Kidney tubule cell (primary cell): ENCODE data around the gene CHCHD3.
"Not testable (repeated sequence)": the region's sequence is repeated elsewhere in the genome, so short reads cannot be mapped to it uniquely, and the experiment has no call there.

Source experiments
- DNase-seq: peaks from one replicate; pipeline ENCODE4 v3.0.0-alpha.2; 2018; ENCODE audit warnings: low spot score

CHCHD3 gene

GRCh38 chr7:132901241-132901640 is 180.6 kb downstream of the CHCHD3 start:
- DNase-seq, result no peak

GRCh38 chr7:132899833-132900232 is 182.1 kb downstream of the CHCHD3 start:
- DNase-seq, result no peak

- not testable (repeated sequence) for DNase-seq
Measured at GRCh38 chr7:132898641-132899175, 183.2 kb downstream of the CHCHD3 start.

- no peak for DNase-seq
Measured at GRCh38 chr7:132897093-132897687, 184.7 kb downstream of the CHCHD3 start.

GRCh38 chr7:132895231-132895630 is 186.7 kb downstream of the CHCHD3 start:
- no peak for DNase-seq

GRCh38 chr7:132893560-132893959 is 188.3 kb downstream of the CHCHD3 start:
- no peak for DNase-seq

GRCh38 chr7:132892744-132893143 is 189.1 kb downstream of the CHCHD3 start:
- not testable (repeated sequence) for DNase-seq

- no peak for DNase-seq
Measured at GRCh38 chr7:132891554-132891953, 190.3 kb downstream of the CHCHD3 start.

GRCh38 chr7:132882714-132883428 is 199.0 kb downstream of the CHCHD3 start:
- no peak for DNase-seq

GRCh38 chr7:132881317-132881716 is 200.6 kb downstream of the CHCHD3 start:
- DNase-seq, result no peak

GRCh38 chr7:132879579-132879978 is 202.3 kb downstream of the CHCHD3 start:
- no peak for DNase-seq

- DNase-seq, result peak; percentile 71
Measured at GRCh38 chr7:132878204-132878919, 203.5 kb downstream of the CHCHD3 start.

- DNase-seq, result peak; percentile 27
Measured at GRCh38 chr7:132877573-132877972, 204.3 kb downstream of the CHCHD3 start.

- DNase-seq, result no peak
Measured at GRCh38 chr7:132876576-132876975, 205.3 kb downstream of the CHCHD3 start.

- no peak for DNase-seq
Measured at GRCh38 chr7:132872034-132872433, 209.9 kb downstream of the CHCHD3 start.

- no peak for DNase-seq
Measured at GRCh38 chr7:132871419-132871818, 210.5 kb downstream of the CHCHD3 start.

GRCh38 chr7:132869166-132869861 is 212.6 kb downstream of the CHCHD3 start:
- no peak for DNase-seq

GRCh38 chr7:132866551-132866950 is 215.3 kb downstream of the CHCHD3 start:
- no peak for DNase-seq

- DNase-seq, result peak; percentile 11
Measured at GRCh38 chr7:132866144-132866531, 215.8 kb downstream of the CHCHD3 start.

- peak; percentile 61 for DNase-seq
Measured at GRCh38 chr7:132865366-132866143, 216.3 kb downstream of the CHCHD3 start.

GRCh38 chr7:132861940-132862554 is 219.8 kb downstream of the CHCHD3 start:
- DNase-seq, result no peak
